Head of caudate nucleus (tissue), 42 donors: Measurements from ENCODE around the gene CCDC182.

Experiments
- DNase-seq, 42 donors: peaks; one replicate each; pipeline versions ENCODE4 v3.0.0 to v3.0.0-alpha.2; 2020 to 2021; ENCODE audit warnings: mixed read lengths in 7 of 42
- intact Hi-C: fragments of 100-400 bp; cut with DNase I; formaldehyde crosslinking; loops from one replicate; pipeline ENCODE4 v1.15.0; 2022

Gene CCDC182

GRCh38 chr17:57745242-57745641, at the start of gene CCDC182:
TSS of gene CCDC182 (minus strand) at chr17:57745299. CDS start at chr17:57745272, 27 bp downstream.
- intact Hi-C loops: loop anchor here (10.0 kb wide), 2 partner anchors 500 to 620 kb away; no protein-coding TSS in a partner anchor
- DNase-seq: no peak

- intact Hi-C loops: no loop called here
These were observed 49.7 kb upstream of the CCDC182 start for GRCh38 chr17:57794841-57795240.

GRCh38 chr17:57788725-57789124, 43.6 kb upstream of the CCDC182 start:
- intact Hi-C loops: no loop called here
- DNase-seq: no peak

More at GRCh38 chr17:57794841-57795240, 49.7 kb upstream of the CCDC182 start:
- DNase-seq: no peak

- intact Hi-C loops: no loop called here
- no peak for DNase-seq
These were observed 39.9 kb upstream of the CCDC182 start for GRCh38 chr17:57785022-57785421.

GRCh38 chr17:57784226-57784895, 39.3 kb upstream of the CCDC182 start:
- intact Hi-C loops: no loop called here

GRCh38 chr17:57783338-57783742, 38.2 kb upstream of the CCDC182 start:
- DNase-seq: peak; percentile 48 to 90 (median 76)
- intact Hi-C loops: no loop called here

More at GRCh38 chr17:57784226-57784895, 39.3 kb upstream of the CCDC182 start:
- no peak for DNase-seq

GRCh38 chr17:57782647-57783337, 37.7 kb upstream of the CCDC182 start:
- intact Hi-C loops: no loop called here
- DNase-seq: peak in 2 of 42 donors; percentile 7 to 9

- peak in 11 of 42 donors; percentile 6 to 45 (median 19) for DNase-seq
- intact Hi-C loops: no loop called here
These were observed 37.0 kb upstream of the CCDC182 start for GRCh38 chr17:57782062-57782490.

GRCh38 chr17:57781386-57782061, 36.4 kb upstream of the CCDC182 start:
- intact Hi-C loops: no loop called here
- DNase-seq: no peak

GRCh38 chr17:57779706-57780105, 34.6 kb upstream of the CCDC182 start:
- intact Hi-C loops: no loop called here
- DNase-seq: no peak

- DNase-seq: no peak
These were observed 33.2 kb upstream of the CCDC182 start for GRCh38 chr17:57778306-57778705.

GRCh38 chr17:57776366-57776765, 31.3 kb upstream of the CCDC182 start:
- intact Hi-C loops: no loop called here
- DNase-seq: no peak

More at GRCh38 chr17:57778306-57778705, 33.2 kb upstream of the CCDC182 start:
- intact Hi-C loops: no loop called here

- no peak for DNase-seq
- intact Hi-C loops: no loop called here
These were observed 29.8 kb upstream of the CCDC182 start for GRCh38 chr17:57774872-57775271.

- intact Hi-C loops: no loop called here
- no peak for DNase-seq
These were observed 28.5 kb upstream of the CCDC182 start for GRCh38 chr17:57773557-57773956.

- DNase-seq: no peak
- intact Hi-C loops: no loop called here
These were observed 27.7 kb upstream of the CCDC182 start for GRCh38 chr17:57772774-57773173.

GRCh38 chr17:57767561-57767960, 22.5 kb upstream of the CCDC182 start:
- DNase-seq: no peak
- intact Hi-C loops: no loop called here

GRCh38 chr17:57766318-57766943, 21.3 kb upstream of the CCDC182 start:
- no peak for DNase-seq
- intact Hi-C loops: no loop called here

- intact Hi-C loops: no loop called here
- DNase-seq: no peak
These were observed 17.6 kb upstream of the CCDC182 start for GRCh38 chr17:57762452-57763395.
